Astrocyte (in vitro differentiated cells and primary cell): ENCODE data around the gene MAP2K3. TPM values are rescaled to one million over a fixed set of nuclear protein-coding genes. Genes with fewer than 3 reads are reported as not detected.

Source experiments
- DNase-seq: peaks from one replicate; pipeline ENCODE4 v3.0.0-alpha.2; 2010; ENCODE audit warnings: low read depth
- FAIRE-seq: peaks from 2 replicates; lab custom pipeline; 2011; peaks lifted over from hg19 to GRCh38; lab: Jason Lieb, UNC
- H2AFZ ChIP-seq: 2 replicates; pipeline ENCODE4 v1.6.0; 2012; ENCODE audit warnings: low read depth, low read length, inconsistent platforms
- H3K27ac ChIP-seq: 2 replicates; pipeline ENCODE4 v1.5.1; 2011; ENCODE audit warnings: low read depth, low read length, inconsistent platforms
- H3K27me3 ChIP-seq: 2 replicates; pipeline ENCODE4 v1.6.0; 2011; ENCODE audit warnings: low read length, inconsistent platforms; ENCODE audit not compliant: insufficient read depth
- H3K36me3 ChIP-seq: 2 replicates; pipeline ENCODE4 v1.5.1; 2011; ENCODE audit warnings: low read length, inconsistent platforms; ENCODE audit not compliant: insufficient read depth
- H3K4me1 ChIP-seq: 2 replicates; pipeline ENCODE4 v1.5.1; 2011; ENCODE audit warnings: low read length, inconsistent platforms; ENCODE audit not compliant: insufficient read depth
- H3K4me2 ChIP-seq: 2 replicates; pipeline ENCODE4 v1.6.0; 2012; ENCODE audit warnings: low read length, inconsistent platforms
- H3K4me3 ChIP-seq: 2 replicates; pipeline ENCODE4 v1.5.1; 2011; ENCODE audit warnings: low read depth, mild to moderate bottlenecking, low read length, inconsistent platforms; ENCODE audit not compliant: insufficient read depth
- H3K79me2 ChIP-seq: 2 replicates; pipeline ENCODE4 v1.6.0; 2012; ENCODE audit warnings: mild to moderate bottlenecking, low read length, inconsistent platforms; ENCODE audit not compliant: insufficient read depth
- H3K9ac ChIP-seq: 2 replicates; pipeline ENCODE4 v1.6.0; 2012; ENCODE audit warnings: mild to moderate bottlenecking, low read length, inconsistent platforms
- H3K9me3 ChIP-seq: 2 replicates; pipeline ENCODE4 v1.5.1; 2012; ENCODE audit warnings: low read depth, mild to moderate bottlenecking, low read length, inconsistent platforms; ENCODE audit not compliant: insufficient read depth
- H4K20me1 ChIP-seq: 2 replicates; pipeline ENCODE4 v1.6.0; 2012; ENCODE audit warnings: low read length, inconsistent platforms; ENCODE audit not compliant: insufficient read depth
- H3K27ac Mint-ChIP-seq: one replicate; pipeline ENCODE4 v1.8.0; 2021; ENCODE audit warnings: mild to moderate bottlenecking, mixed read lengths; ENCODE audit not compliant: unreplicated experiment
- H3K27me3 Mint-ChIP-seq: one replicate; pipeline ENCODE4 v1.8.0; 2021; ENCODE audit warnings: low read depth, mixed read lengths; ENCODE audit not compliant: unreplicated experiment
- H3K36me3 Mint-ChIP-seq: one replicate; pipeline ENCODE4 v1.8.0; 2021; ENCODE audit warnings: low read depth, mixed read lengths; ENCODE audit not compliant: unreplicated experiment
- H3K4me1 Mint-ChIP-seq: one replicate; pipeline ENCODE4 v1.8.0; 2021; ENCODE audit warnings: low read depth, mixed read lengths; ENCODE audit not compliant: unreplicated experiment
- H3K4me3 Mint-ChIP-seq: one replicate; pipeline ENCODE4 v1.8.0; 2021; ENCODE audit warnings: mild to moderate bottlenecking, moderate library complexity, mixed read lengths; ENCODE audit not compliant: unreplicated experiment
- H3K9me3 Mint-ChIP-seq: one replicate; pipeline ENCODE4 v1.8.0; 2021; ENCODE audit warnings: mild to moderate bottlenecking, mixed read lengths; ENCODE audit not compliant: unreplicated experiment
- EZH2 ChIP-seq: IDR thresholded peaks from 2 replicates; pipeline ENCODE4 v1.6.1; 2012; ENCODE audit warnings: mild to moderate bottlenecking, low read length, inconsistent platforms; ENCODE audit not compliant: insufficient read depth
- total RNA-seq: library from RNA; stranded (reverse); gene quantifications from 2 replicates; pipeline ENCODE4 v1.2.1, GENCODE V29; 2021
- TF ChIP-seq, protein P1 (sequence below): IDR thresholded peaks from 2 replicates; pipeline ENCODE4 v1.5.1; 2011; ENCODE audit warnings: low read depth, mild to moderate bottlenecking, inconsistent platforms, low read length, moderate library complexity; ENCODE audit not compliant: insufficient read depth

The MAP2K3 gene
- total RNA-seq, 1 donor from 2014 or later: 44.3 TPM

GRCh38 chr17:21243516-21244303, 40.8 kb upstream of the MAP2K3 start:
- H3K4me2 ChIP-seq: no peak overlapping the region
- no peaks in the 10 kb centered on the region for H3K9me3 Mint-ChIP-seq
- H3K27ac ChIP-seq: no peak overlapping the region
- no peak overlapping the region for H3K27ac Mint-ChIP-seq
- no peak overlapping the region for H2AFZ ChIP-seq
- H3K9ac ChIP-seq: no peak overlapping the region
- H3K79me2 ChIP-seq: no peaks in the 10 kb centered on the region
- H4K20me1 ChIP-seq: peaks cover 16% of the 10 kb centered on the region
- FAIRE-seq (no peak), DNase-seq (no peak)
- H3K9me3 ChIP-seq: no peaks in the 10 kb centered on the region
- peaks cover 4% of the 10 kb centered on the region for H3K36me3 Mint-ChIP-seq
- H3K4me3 ChIP-seq: no peak overlapping the region
- no peaks in the 10 kb centered on the region for H3K4me1 ChIP-seq
- H3K27me3 Mint-ChIP-seq: peaks cover 2% of the 10 kb centered on the region
- no peak for TF ChIP-seq EZH2
- TF ChIP-seq, protein P1, sequence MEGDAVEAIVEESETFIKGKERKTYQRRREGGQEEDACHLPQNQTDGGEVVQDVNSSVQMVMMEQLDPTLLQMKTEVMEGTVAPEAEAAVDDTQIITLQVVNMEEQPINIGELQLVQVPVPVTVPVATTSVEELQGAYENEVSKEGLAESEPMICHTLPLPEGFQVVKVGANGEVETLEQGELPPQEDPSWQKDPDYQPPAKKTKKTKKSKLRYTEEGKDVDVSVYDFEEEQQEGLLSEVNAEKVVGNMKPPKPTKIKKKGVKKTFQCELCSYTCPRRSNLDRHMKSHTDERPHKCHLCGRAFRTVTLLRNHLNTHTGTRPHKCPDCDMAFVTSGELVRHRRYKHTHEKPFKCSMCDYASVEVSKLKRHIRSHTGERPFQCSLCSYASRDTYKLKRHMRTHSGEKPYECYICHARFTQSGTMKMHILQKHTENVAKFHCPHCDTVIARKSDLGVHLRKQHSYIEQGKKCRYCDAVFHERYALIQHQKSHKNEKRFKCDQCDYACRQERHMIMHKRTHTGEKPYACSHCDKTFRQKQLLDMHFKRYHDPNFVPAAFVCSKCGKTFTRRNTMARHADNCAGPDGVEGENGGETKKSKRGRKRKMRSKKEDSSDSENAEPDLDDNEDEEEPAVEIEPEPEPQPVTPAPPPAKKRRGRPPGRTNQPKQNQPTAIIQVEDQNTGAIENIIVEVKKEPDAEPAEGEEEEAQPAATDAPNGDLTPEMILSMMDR: no peak
- H3K36me3 ChIP-seq: no peaks in the 10 kb centered on the region
- no peaks in the 10 kb centered on the region for H3K27me3 ChIP-seq
- H3K4me3 Mint-ChIP-seq: no peak overlapping the region
- peaks cover 5% of the 10 kb centered on the region for H3K4me1 Mint-ChIP-seq

- H3K27ac ChIP-seq: no peak overlapping the region
- H3K4me1 ChIP-seq: no peaks in the 10 kb centered on the region
- no peak overlapping the region for H2AFZ ChIP-seq
- DNase-seq (no peak), FAIRE-seq (no peak)
- no peaks in the 10 kb centered on the region for H3K27me3 ChIP-seq
- no peak overlapping the region for H3K9ac ChIP-seq
- TF ChIP-seq, protein P1: no peak
- no peak for TF ChIP-seq EZH2
- peaks cover 2% of the 10 kb centered on the region for H3K27me3 Mint-ChIP-seq
- H3K36me3 ChIP-seq: no peaks in the 10 kb centered on the region
- H3K79me2 ChIP-seq: no peaks in the 10 kb centered on the region
- no peak overlapping the region for H3K4me3 Mint-ChIP-seq
- H3K4me1 Mint-ChIP-seq: peaks cover 1% of the 10 kb centered on the region
- H3K27ac Mint-ChIP-seq: no peak overlapping the region
- no peaks in the 10 kb centered on the region for H3K9me3 Mint-ChIP-seq
- no peak overlapping the region for H3K4me2 ChIP-seq
- no peak overlapping the region for H3K4me3 ChIP-seq
- no peaks in the 10 kb centered on the region for H3K9me3 ChIP-seq
- H3K36me3 Mint-ChIP-seq: peaks cover 4% of the 10 kb centered on the region
- H4K20me1 ChIP-seq: peaks cover 33% of the 10 kb centered on the region
Measured at GRCh38 chr17:21245639-21246084, 38.8 kb upstream of the MAP2K3 start.

GRCh38 chr17:21246698-21247097, 37.8 kb upstream of the MAP2K3 start:
- TF ChIP-seq, protein P1: no peak
- no peak for TF ChIP-seq EZH2
- peaks cover 4% of the 10 kb centered on the region for H3K36me3 Mint-ChIP-seq
- H3K27me3 ChIP-seq: no peaks in the 10 kb centered on the region
- H3K9me3 ChIP-seq: no peaks in the 10 kb centered on the region
- no peak overlapping the region for H3K4me3 Mint-ChIP-seq
- H3K9ac ChIP-seq: no peak overlapping the region
- no peak for FAIRE-seq
- no peak for DNase-seq
- H3K4me1 ChIP-seq: no peaks in the 10 kb centered on the region
- no peak overlapping the region for H2AFZ ChIP-seq
- H3K9me3 Mint-ChIP-seq: no peaks in the 10 kb centered on the region
- H3K36me3 ChIP-seq: no peaks in the 10 kb centered on the region
- H3K27ac ChIP-seq: no peak overlapping the region
- H3K4me3 ChIP-seq: no peak overlapping the region
- H3K27me3 Mint-ChIP-seq: peaks cover 2% of the 10 kb centered on the region
- no peak overlapping the region for H3K27ac Mint-ChIP-seq
- peaks cover 39% of the 10 kb centered on the region for H4K20me1 ChIP-seq
- H3K4me1 Mint-ChIP-seq: peaks cover 1% of the 10 kb centered on the region
- H3K79me2 ChIP-seq: no peaks in the 10 kb centered on the region
- no peak overlapping the region for H3K4me2 ChIP-seq
